HepG2 (cell line): Measurements from ENCODE around the gene EPB41L3.

Experiments
- CREB1 ChIP-seq, 2 experiments: fragments of 450-650 bp in 1 of 2; IDR thresholded peaks; 2 replicates each; pipeline ENCODE4 v1.6.1; 2016 to 2017; ENCODE audit warnings: control low read depth in 1 of 2, mild to moderate bottlenecking in 1 of 2, missing compliant biosample characterization in 1 of 2, missing genetic modification characterization in 1 of 2
- ETV6 ChIP-seq: sonication (generic); formaldehyde crosslinking; conservative IDR thresholded peaks from 2 replicates; pipeline ENCODE4 v1.4.0; 2020; ENCODE audit warnings: missing genetic modification reagents
- RFX5 ChIP-seq: IDR thresholded peaks from 2 replicates; pipeline ENCODE4 v1.6.1; 2011; ENCODE audit warnings: low read depth, low read length, improper control_type of control experiment
- RXRA ChIP-seq: sonication (generic); formaldehyde crosslinking; IDR thresholded peaks from 2 replicates; pipeline ENCODE4 v1.5.1; 2020; ENCODE audit warnings: missing genetic modification reagents
- SETDB1 ChIP-seq: sonication (generic); formaldehyde crosslinking; IDR thresholded peaks from 2 replicates; pipeline ENCODE4 v1.5.1; 2020; ENCODE audit warnings: missing genetic modification reagents, mild to moderate bottlenecking, borderline replicate concordance
- TCF7L2 ChIP-seq: IDR thresholded peaks from 2 replicates; pipeline ENCODE4 v1.6.1; 2011; ENCODE audit warnings: mild to moderate bottlenecking, low read depth, low read length, moderate library complexity
- ZNF232 ChIP-seq: sonication (generic); formaldehyde crosslinking; IDR thresholded peaks from 2 replicates; pipeline ENCODE4 v1.4.0; 2020; ENCODE audit warnings: missing genetic modification reagents, borderline replicate concordance
- ZNF644 ChIP-seq: IDR thresholded peaks from 2 replicates; pipeline ENCODE4 v1.6.1; 2016; ENCODE audit warnings: low read depth
- ZSCAN9 ChIP-seq: IDR thresholded peaks from 2 replicates; pipeline ENCODE4 v1.6.1; 2016; ENCODE audit warnings: borderline replicate concordance
- TF ChIP-seq, protein P1 (sequence below): sonication (generic); formaldehyde crosslinking; IDR thresholded peaks from 2 replicates; pipeline ENCODE4 v1.4.0; 2020; ENCODE audit warnings: mild to moderate bottlenecking, missing genetic modification reagents
- TF ChIP-seq, protein P2 (sequence below): sonication (generic); formaldehyde crosslinking; IDR thresholded peaks from 2 replicates; pipeline ENCODE4 v1.5.0; 2020; ENCODE audit warnings: mild to moderate bottlenecking, missing genetic modification reagents, moderate library complexity
- TF ChIP-seq, protein P3 (sequence below): sonication (generic); formaldehyde crosslinking; IDR thresholded peaks from 2 replicates; pipeline ENCODE4 v1.5.1; 2020; ENCODE audit warnings: missing genetic modification reagents, mild to moderate bottlenecking, borderline replicate concordance
- TF ChIP-seq, protein P4 (sequence below): sonication (generic); formaldehyde crosslinking; IDR thresholded peaks from 2 replicates; pipeline ENCODE4 v1.4.0; 2020; ENCODE audit warnings: missing genetic modification reagents

DNA sequence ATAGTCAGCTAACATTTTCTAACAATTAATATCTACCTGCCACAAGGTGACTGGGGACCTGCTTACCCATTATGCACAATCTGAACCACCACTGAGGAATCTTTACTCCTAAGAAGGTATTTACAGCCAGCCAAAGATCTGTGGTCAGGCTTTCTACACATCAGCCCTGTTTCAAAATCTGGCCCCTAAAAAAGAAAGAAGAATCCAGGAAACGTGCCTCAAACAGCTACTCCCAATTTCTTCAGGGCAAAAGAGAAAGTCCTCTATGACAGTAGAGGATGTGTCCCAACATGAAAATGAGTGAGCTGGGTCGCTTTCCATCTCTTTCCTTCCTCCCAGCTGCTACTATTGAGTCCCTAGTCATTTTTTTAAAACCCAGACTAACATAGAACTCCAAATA lies 79.5 kb downstream of the EPB41L3 start:
- TF ChIP-seq ZSCAN9: no peak
- TF ChIP-seq SETDB1: no peak
- TF ChIP-seq ZNF232: no peak
- TF ChIP-seq, protein P1, sequence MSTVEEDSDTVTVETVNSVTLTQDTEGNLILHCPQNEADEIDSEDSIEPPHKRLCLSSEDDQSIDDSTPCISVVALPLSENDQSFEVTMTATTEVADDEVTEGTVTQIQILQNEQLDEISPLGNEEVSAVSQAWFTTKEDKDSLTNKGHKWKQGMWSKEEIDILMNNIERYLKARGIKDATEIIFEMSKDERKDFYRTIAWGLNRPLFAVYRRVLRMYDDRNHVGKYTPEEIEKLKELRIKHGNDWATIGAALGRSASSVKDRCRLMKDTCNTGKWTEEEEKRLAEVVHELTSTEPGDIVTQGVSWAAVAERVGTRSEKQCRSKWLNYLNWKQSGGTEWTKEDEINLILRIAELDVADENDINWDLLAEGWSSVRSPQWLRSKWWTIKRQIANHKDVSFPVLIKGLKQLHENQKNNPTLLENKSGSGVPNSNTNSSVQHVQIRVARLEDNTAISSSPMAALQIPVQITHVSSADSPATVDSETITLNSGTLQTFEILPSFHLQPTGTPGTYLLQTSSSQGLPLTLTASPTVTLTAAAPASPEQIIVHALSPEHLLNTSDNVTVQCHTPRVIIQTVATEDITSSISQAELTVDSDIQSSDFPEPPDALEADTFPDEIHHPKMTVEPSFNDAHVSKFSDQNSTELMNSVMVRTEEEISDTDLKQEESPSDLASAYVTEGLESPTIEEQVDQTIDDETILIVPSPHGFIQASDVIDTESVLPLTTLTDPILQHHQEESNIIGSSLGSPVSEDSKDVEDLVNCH (CRISPR knock-in tag): no peak
- no peak for TF ChIP-seq RFX5
- TF ChIP-seq, protein P2, sequence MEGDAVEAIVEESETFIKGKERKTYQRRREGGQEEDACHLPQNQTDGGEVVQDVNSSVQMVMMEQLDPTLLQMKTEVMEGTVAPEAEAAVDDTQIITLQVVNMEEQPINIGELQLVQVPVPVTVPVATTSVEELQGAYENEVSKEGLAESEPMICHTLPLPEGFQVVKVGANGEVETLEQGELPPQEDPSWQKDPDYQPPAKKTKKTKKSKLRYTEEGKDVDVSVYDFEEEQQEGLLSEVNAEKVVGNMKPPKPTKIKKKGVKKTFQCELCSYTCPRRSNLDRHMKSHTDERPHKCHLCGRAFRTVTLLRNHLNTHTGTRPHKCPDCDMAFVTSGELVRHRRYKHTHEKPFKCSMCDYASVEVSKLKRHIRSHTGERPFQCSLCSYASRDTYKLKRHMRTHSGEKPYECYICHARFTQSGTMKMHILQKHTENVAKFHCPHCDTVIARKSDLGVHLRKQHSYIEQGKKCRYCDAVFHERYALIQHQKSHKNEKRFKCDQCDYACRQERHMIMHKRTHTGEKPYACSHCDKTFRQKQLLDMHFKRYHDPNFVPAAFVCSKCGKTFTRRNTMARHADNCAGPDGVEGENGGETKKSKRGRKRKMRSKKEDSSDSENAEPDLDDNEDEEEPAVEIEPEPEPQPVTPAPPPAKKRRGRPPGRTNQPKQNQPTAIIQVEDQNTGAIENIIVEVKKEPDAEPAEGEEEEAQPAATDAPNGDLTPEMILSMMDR (CRISPR knock-in tag): no peak
- TF ChIP-seq CREB1 (IDR thresholded peaks at IDR 0.05): no peak
- TF ChIP-seq CREB1 (CRISPR knock-in tag; IDR thresholded peaks at IDR 0.05): no peak
- no peak for TF ChIP-seq RXRA (CRISPR knock-in tag)
- TF ChIP-seq, protein P3, sequence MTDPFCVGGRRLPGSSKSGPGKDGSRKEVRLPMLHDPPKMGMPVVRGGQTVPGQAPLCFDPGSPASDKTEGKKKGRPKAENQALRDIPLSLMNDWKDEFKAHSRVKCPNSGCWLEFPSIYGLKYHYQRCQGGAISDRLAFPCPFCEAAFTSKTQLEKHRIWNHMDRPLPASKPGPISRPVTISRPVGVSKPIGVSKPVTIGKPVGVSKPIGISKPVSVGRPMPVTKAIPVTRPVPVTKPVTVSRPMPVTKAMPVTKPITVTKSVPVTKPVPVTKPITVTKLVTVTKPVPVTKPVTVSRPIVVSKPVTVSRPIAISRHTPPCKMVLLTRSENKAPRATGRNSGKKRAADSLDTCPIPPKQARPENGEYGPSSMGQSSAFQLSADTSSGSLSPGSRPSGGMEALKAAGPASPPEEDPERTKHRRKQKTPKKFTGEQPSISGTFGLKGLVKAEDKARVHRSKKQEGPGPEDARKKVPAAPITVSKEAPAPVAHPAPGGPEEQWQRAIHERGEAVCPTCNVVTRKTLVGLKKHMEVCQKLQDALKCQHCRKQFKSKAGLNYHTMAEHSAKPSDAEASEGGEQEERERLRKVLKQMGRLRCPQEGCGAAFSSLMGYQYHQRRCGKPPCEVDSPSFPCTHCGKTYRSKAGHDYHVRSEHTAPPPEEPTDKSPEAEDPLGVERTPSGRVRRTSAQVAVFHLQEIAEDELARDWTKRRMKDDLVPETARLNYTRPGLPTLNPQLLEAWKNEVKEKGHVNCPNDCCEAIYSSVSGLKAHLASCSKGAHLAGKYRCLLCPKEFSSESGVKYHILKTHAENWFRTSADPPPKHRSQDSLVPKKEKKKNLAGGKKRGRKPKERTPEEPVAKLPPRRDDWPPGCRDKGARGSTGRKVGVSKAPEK (CRISPR knock-in tag): no peak
- no peak for TF ChIP-seq ZNF644 (CRISPR knock-in tag)
- TF ChIP-seq, protein P4, sequence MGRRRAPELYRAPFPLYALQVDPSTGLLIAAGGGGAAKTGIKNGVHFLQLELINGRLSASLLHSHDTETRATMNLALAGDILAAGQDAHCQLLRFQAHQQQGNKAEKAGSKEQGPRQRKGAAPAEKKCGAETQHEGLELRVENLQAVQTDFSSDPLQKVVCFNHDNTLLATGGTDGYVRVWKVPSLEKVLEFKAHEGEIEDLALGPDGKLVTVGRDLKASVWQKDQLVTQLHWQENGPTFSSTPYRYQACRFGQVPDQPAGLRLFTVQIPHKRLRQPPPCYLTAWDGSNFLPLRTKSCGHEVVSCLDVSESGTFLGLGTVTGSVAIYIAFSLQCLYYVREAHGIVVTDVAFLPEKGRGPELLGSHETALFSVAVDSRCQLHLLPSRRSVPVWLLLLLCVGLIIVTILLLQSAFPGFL: no peak
- TF ChIP-seq ETV6 (CRISPR knock-in tag): no peak
- no peak for TF ChIP-seq TCF7L2
